HepG2 (cell line): ENCODE measurements around the gene TEKTIP1. TPM values are rescaled to one million over a fixed set of nuclear protein-coding genes. Genes with fewer than 3 reads are reported as not detected.

Experiments used
- ADNP ChIP-seq: sonication (generic); formaldehyde crosslinking; IDR thresholded peaks from 2 replicates; pipeline ENCODE4 v1.4.0; 2020; ENCODE audit warnings: missing genetic modification reagents
- BHLHE40 ChIP-seq: IDR thresholded peaks from 2 replicates; pipeline ENCODE4 v1.6.1; 2011; ENCODE audit warnings: low read length, improper control_type of control experiment
- CEBPB ChIP-seq: IDR thresholded peaks from 2 replicates; pipeline ENCODE4 v1.6.1; 2011; ENCODE audit warnings: low read depth, low read length, improper control_type of control experiment, borderline replicate concordance
- FOXA3 ChIP-seq: IDR thresholded peaks from 2 replicates; pipeline ENCODE4 v1.6.1; 2016; ENCODE audit warnings: missing genetic modification reagents, missing compliant biosample characterization
- HBP1 ChIP-seq: IDR thresholded peaks from 2 replicates; pipeline ENCODE4 v1.6.1; 2016; ENCODE audit warnings: low read depth, control low read depth
- KAT8 ChIP-seq: IDR thresholded peaks from 2 replicates; pipeline ENCODE4 v1.6.1; 2016; ENCODE audit warnings: missing genetic modification reagents, missing compliant biosample characterization
- MED1 ChIP-seq: sonication (generic); formaldehyde crosslinking; IDR thresholded peaks from 2 replicates; pipeline ENCODE4 v1.4.0; 2020; ENCODE audit warnings: missing genetic modification reagents
- MIER2 ChIP-seq: IDR thresholded peaks from 2 replicates; pipeline ENCODE4 v1.6.1; 2016; ENCODE audit warnings: missing biosample characterization, missing genetic modification reagents
- POLR2A ChIP-seq, 2 experiments: IDR thresholded peaks; 2 replicates each; pipeline ENCODE4 v1.6.1; 2011; ENCODE audit warnings: low read depth in 2 of 2, low read length in 2 of 2, mild to moderate bottlenecking in 1 of 2, moderate library complexity in 1 of 2; ENCODE audit not compliant: insufficient read depth in 1 of 2
- SALL1 ChIP-seq: sonication (generic); formaldehyde crosslinking; IDR thresholded peaks from 2 replicates; pipeline ENCODE4 v1.8.0; 2022; ENCODE audit warnings: mild to moderate bottlenecking, missing genetic modification reagents
- SP2 ChIP-seq: sonication (generic); formaldehyde crosslinking; IDR thresholded peaks from 2 replicates; pipeline ENCODE4 v1.5.1; 2020; ENCODE audit warnings: mild to moderate bottlenecking, missing genetic modification reagents
- TARDBP ChIP-seq: sonication (generic); formaldehyde crosslinking; IDR thresholded peaks from 2 replicates; pipeline ENCODE4 v1.8.0; 2022; ENCODE audit warnings: mild to moderate bottlenecking, missing genetic modification reagents
- TBL1XR1 ChIP-seq: fragments of 150-350 bp; IDR thresholded peaks from 2 replicates; pipeline ENCODE4 v1.6.1; 2014; ENCODE audit warnings: borderline replicate concordance, low read length; ENCODE audit not compliant: partially characterized antibody
- ZBTB4 ChIP-seq: sonication (generic); formaldehyde crosslinking; IDR thresholded peaks from 2 replicates; pipeline ENCODE4 v1.4.0; 2020; ENCODE audit warnings: missing genetic modification reagents, mild to moderate bottlenecking, borderline replicate concordance
- ZFX ChIP-seq: sonication (generic); formaldehyde crosslinking; IDR thresholded peaks from 2 replicates; pipeline ENCODE4 v1.4.0; 2020; ENCODE audit warnings: mild to moderate bottlenecking, low read depth, missing genetic modification reagents, moderate library complexity
- ZNF326 ChIP-seq: sonication (generic); formaldehyde crosslinking; IDR thresholded peaks from 2 replicates; pipeline ENCODE4 v1.4.0; 2020; ENCODE audit warnings: missing genetic modification reagents, borderline replicate concordance
- ZNF777 ChIP-seq: sonication (generic); formaldehyde crosslinking; IDR thresholded peaks from 2 replicates; pipeline ENCODE4 v1.4.0; 2020; ENCODE audit warnings: missing genetic modification reagents
- ZSCAN29 ChIP-seq: sonication (generic); formaldehyde crosslinking; conservative IDR thresholded peaks from 2 replicates; pipeline ENCODE4 v1.4.0; 2020; ENCODE audit warnings: mild to moderate bottlenecking, missing genetic modification reagents
- polyA plus RNA-seq, 8 experiments: library from polyadenylated mRNA; depleted of rRNA in 3 of 8; stranded (reverse) in 7 of 8; unstranded in 1 of 8; fragments of >200 nt; fragmentation: Illumina TruSeq in 4 of 8; extraction: Trizol in 4 of 8; gene quantifications; 2 replicates each; pipeline versions ENCODE4 v1.2.1 to v1.2.3, GENCODE V29; 2011 to 2016; ENCODE audit warnings: low read depth in 4 of 8, missing spikeins in 1 of 8, mixed read lengths in 1 of 8; ENCODE audit not compliant: insufficient read depth in 1 of 8
- total RNA-seq, 5 experiments: library from RNA; depleted of rRNA; stranded (reverse); fragments of >200 nt; fragmentation: Illumina TruSeq; extraction: Trizol; gene quantifications; 2 replicates each; pipeline ENCODE4 v1.2.3, GENCODE V29; 2016; ENCODE audit warnings: low read depth in 1 of 5
- TF ChIP-seq, protein P1 (sequence below): sonication (generic); formaldehyde crosslinking; IDR thresholded peaks from 2 replicates; pipeline ENCODE4 v1.9.0; 2022; ENCODE audit warnings: low read depth, missing genetic modification reagents
- TF ChIP-seq, protein P2 (sequence below): sonication (generic); formaldehyde crosslinking; IDR thresholded peaks from 2 replicates; pipeline ENCODE4 v1.4.0; 2020; ENCODE audit warnings: missing genetic modification reagents, low read depth, mild to moderate bottlenecking, borderline replicate concordance
- TF ChIP-seq, protein P3 (sequence below): sonication (generic); formaldehyde crosslinking; IDR thresholded peaks from 2 replicates; pipeline ENCODE4 v1.4.0; 2020; ENCODE audit warnings: missing genetic modification reagents

TEKTIP1 gene
- total and polyA plus RNA-seq, 2 of the 13 experiments (the other 11 are each of a cell fraction or from before 2014, with no cell fraction given): not detected

- no peak for TF ChIP-seq MIER2 (CRISPR knock-in tag)
- TF ChIP-seq, protein P1, sequence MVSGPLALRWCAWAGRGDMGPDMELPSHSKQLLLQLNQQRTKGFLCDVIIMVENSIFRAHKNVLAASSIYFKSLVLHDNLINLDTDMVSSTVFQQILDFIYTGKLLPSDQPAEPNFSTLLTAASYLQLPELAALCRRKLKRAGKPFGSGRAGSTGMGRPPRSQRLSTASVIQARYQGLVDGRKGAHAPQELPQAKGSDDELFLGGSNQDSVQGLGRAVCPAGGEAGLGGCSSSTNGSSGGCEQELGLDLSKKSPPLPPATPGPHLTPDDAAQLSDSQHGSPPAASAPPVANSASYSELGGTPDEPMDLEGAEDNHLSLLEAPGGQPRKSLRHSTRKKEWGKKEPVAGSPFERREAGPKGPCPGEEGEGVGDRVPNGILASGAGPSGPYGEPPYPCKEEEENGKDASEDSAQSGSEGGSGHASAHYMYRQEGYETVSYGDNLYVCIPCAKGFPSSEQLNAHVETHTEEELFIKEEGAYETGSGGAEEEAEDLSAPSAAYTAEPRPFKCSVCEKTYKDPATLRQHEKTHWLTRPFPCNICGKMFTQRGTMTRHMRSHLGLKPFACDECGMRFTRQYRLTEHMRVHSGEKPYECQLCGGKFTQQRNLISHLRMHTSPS (CRISPR knock-in tag): no peak
- TF ChIP-seq, protein P2, sequence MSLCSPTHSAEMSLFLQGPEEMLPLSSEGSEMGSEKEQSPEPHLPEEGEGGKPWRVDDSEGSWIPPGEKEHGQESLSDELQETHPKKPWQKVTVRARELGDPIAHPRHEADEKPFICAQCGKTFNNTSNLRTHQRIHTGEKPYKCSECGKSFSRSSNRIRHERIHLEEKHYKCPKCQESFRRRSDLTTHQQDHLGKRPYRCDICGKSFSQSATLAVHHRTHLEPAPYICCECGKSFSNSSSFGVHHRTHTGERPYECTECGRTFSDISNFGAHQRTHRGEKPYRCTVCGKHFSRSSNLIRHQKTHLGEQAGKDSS (CRISPR knock-in tag): no peak
- peak; percentile 71 for TF ChIP-seq TARDBP (CRISPR knock-in tag)
- TF ChIP-seq CEBPB: 0 out of 2 replicates have a peak, but pooled peaks have one; percentile 3
- TF ChIP-seq POLR2A (IDR thresholded peaks at IDR 0.05; ENCODE audit: insufficient read depth in 1 of 2, low read depth in 2 of 2, low read length in 2 of 2): peak; percentile 39 to 77; a peak in 3 of 4 replicates
- peak; percentile 87 for TF ChIP-seq ZNF777
- TF ChIP-seq ZBTB4 (CRISPR knock-in tag): no peak; the same call in 1 of the 2 replicates
- peak; percentile 33; the same call in 1 of the 2 replicates for TF ChIP-seq MED1 (CRISPR knock-in tag)
- TF ChIP-seq HBP1 (CRISPR knock-in tag): peak; percentile 46; the same call in 1 of the 2 replicates
- TF ChIP-seq ZNF326 (CRISPR knock-in tag): no peak
- TF ChIP-seq SALL1 (CRISPR knock-in tag): peak; percentile 58
- TF ChIP-seq ZSCAN29 (CRISPR knock-in tag): no peak
- peak; percentile 78 for TF ChIP-seq KAT8 (CRISPR knock-in tag)
- TF ChIP-seq BHLHE40: no peak
- peak; percentile 75 for TF ChIP-seq ZFX (CRISPR knock-in tag)
- TF ChIP-seq TBL1XR1: no peak
- TF ChIP-seq SP2 (CRISPR knock-in tag): peak; percentile 91
- TF ChIP-seq, protein P3, sequence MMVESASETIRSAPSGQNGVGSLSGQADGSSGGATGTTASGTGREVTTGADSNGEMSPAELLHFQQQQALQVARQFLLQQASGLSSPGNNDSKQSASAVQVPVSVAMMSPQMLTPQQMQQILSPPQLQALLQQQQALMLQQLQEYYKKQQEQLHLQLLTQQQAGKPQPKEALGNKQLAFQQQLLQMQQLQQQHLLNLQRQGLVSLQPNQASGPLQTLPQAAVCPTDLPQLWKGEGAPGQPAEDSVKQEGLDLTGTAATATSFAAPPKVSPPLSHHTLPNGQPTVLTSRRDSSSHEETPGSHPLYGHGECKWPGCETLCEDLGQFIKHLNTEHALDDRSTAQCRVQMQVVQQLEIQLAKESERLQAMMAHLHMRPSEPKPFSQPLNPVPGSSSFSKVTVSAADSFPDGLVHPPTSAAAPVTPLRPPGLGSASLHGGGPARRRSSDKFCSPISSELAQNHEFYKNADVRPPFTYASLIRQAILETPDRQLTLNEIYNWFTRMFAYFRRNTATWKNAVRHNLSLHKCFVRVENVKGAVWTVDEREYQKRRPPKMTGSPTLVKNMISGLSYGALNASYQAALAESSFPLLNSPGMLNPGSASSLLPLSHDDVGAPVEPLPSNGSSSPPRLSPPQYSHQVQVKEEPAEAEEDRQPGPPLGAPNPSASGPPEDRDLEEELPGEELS (CRISPR knock-in tag): no peak
- TF ChIP-seq FOXA3 (CRISPR knock-in tag): peak; percentile 23; the same call in 1 of the 2 replicates
- no peak for TF ChIP-seq ADNP (CRISPR knock-in tag)
Measured at GRCh38 chr19:3557461-3558248, 18.7 kb downstream of the TEKTIP1 start, which contains the start of gene MFSD12 (continued).
